Left kidney (tissue), 2 donors: ENCODE measurements around the gene LBHD2. TPM values are rescaled to one million over a fixed set of nuclear protein-coding genes. Genes with fewer than 3 reads are reported as not detected.
"Not testable (repeated sequence)": the region's sequence is repeated elsewhere in the genome, so short reads cannot be mapped to it uniquely, and the experiment has no call there.

ENCODE experiments used
- DNase-seq: peaks from one replicate; pipeline ENCODE4 v3.0.0-alpha.2; 2013
- polyA plus RNA-seq: library from polyadenylated mRNA; unstranded; fragments of 120-200 nt; gene quantifications from one replicate; pipeline ENCODE4 v1.2.1, GENCODE V29; 2013; ENCODE audit not compliant: insufficient read length

The LBHD2 gene
- polyA plus RNA-seq, 1 donor: not detected

DNA sequence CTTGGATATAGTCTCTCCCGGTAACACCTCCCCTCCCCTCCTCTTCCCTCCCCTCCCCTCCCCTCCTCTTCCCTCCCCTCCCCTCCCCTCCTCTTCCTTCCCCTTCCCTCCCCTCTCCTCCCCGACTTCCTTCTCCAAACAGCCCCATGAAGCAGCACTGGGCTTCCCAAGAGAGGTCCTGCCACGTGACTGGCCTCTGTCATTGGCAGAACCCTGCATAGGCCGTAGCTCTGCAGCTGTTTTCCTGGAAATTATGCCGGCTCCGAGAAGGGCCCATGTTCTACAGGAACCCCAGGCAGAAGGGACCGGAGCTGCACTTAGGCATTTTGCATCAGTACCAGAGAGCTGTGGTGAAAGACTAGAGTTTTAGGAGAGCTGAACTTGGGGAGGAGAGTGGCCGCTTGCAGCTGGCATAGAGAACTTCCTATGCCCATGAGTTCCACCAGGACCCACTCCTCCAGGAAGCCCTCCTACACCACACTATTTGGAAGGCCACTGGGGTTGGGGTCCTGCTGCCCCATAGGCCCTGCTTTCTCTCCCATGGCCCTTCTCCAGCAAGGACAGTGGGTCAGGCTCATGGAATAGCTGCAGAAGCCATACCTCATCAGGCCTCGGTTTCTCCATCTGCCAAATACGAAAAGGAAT is 34.1 kb downstream of the LBHD2 start:
- no peak for DNase-seq

- DNase-seq: no peak
Measured at GRCh38 chr14:103118663-103119404, 34.8 kb downstream of the LBHD2 start.

DNA sequence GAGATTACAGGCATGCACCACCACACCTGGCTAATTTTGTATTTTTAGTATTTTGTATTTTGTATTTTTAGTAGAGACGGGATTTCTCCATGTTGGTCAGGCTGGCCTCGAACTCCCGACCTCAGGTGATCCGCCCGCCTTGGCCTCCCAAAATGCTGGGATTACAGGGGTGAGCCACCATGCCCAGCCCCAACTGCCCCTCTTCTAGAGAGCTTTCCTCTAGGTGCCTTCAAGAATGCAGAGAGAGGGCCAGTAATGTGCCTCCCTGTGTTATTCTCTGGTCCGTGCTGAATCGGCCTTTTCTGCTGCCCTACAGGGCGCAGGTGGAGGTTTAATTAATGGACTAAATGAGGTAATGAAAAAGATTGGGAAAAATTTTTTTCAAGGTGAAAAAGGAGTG is 35.5 kb downstream of the LBHD2 start:
- DNase-seq: not testable (repeated sequence)

DNA sequence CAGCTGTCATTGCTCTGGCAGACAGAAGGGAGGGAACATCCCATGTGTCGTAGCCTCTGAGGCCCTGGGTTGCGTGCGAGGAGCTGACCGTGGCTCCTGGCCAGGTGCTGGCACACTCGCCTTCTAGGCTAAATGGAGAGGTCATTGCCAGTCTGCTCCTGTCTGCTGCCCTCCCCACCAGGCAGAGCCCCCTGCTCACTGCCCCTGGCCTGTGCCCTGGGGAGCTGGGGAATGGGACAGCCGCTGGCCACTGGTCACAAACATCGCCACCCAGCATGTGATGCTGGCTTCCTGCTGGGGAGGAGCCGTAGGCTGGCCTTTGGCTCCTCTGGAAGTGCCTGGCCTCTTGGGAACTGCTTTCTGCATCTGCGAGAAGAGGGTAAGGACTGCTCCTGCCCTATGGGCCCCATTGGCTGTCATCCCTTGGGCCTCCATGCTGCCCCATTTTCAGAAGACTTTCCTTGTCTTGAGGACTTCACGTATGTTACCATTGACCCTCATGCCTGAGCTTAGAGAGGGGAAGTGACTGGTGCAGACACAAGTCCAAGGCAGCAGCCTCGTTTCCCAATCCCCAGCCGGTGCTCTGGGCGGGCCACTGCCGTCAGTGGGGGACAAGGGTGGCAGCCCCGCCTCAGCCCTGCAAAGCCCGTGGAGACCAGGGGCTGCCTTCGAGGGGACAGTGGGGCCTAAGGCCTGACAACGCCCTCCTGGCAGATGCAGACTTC is 37.3 kb downstream of the LBHD2 start:
- no peak for DNase-seq

GRCh38 chr14:103121846-103122584 is 38.0 kb downstream of the LBHD2 start:
- peak; percentile 94 for DNase-seq

DNA sequence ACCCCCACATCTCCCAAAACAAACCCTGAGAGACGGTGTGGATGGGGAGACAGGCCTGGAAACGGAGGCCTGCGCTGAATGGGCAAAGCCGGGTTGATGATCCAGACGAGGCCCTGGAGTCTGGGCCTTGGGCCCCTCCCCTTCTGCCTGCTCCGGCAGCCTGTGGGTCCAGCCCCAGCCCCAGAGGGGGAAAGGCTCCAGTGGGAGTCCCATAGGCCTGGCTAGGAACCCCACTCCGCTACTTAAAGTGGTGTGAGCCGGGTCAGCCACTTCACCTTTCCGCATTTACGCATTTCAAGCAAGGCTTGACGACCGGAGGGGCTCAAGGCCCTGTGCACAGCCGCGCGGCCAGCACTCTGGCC is 38.6 kb downstream of the LBHD2 start:
- DNase-seq: no peak

- DNase-seq: no peak
Measured at GRCh38 chr14:103122947-103123633, 39.1 kb downstream of the LBHD2 start, which contains the start of gene TNFAIP2. TSS of gene TNFAIP2 (plus strand) at chr14:103123461. CDS start at chr14:103126458, 2,997 bp downstream.

GRCh38 chr14:103123634-103124500 is 39.9 kb downstream of the LBHD2 start:
- no peak for DNase-seq

- no peak for DNase-seq
Measured at GRCh38 chr14:103124501-103125001, 40.5 kb downstream of the LBHD2 start.

DNA sequence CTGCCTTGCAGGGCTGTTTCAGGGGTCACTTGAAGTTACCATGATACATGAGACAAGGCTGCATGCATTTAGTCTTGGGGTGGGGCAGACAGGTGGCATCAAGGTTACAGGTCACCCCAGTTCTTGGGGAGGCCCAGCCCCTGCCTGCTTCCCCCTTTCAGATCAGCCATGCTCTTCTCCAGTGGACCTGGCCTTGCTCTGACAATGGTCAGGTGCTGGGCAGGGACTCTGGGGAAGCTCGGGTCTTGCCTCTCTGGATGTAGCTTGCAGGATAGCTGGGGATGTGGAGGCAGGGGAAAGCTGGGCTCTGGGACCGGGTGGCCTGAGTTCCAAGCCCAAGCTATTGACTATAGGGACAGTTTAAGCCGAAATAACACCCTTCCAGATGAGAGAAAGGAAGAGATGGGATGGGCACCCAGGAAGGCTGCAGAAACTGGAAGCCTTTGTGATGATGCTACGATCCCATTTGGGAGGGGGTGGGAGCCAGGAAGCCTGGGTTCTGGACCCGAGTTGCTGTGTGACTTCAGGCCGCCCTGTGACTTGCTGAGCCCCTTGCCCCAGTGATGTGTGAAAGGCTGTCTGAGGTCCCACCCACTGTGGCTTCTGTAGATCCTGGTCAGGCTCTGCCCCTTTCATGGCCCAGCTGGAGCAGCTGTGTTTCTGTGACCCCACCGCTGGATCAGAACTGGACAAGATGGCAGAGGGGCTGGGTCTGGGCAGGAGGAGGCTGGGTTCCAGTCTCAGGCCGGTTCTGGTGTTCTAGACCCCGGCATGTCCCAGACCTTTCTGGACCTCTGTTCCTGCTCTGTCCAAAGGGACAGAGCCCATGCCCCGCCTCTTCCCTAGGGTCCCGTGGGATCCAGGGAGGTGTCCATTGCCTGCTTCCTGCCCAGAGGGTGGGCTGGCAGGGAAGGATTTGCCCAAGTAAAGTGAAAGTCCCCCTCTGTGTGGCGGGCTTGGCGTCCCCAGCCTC is 41.4 kb downstream of the LBHD2 start:
- DNase-seq: no peak

DNA sequence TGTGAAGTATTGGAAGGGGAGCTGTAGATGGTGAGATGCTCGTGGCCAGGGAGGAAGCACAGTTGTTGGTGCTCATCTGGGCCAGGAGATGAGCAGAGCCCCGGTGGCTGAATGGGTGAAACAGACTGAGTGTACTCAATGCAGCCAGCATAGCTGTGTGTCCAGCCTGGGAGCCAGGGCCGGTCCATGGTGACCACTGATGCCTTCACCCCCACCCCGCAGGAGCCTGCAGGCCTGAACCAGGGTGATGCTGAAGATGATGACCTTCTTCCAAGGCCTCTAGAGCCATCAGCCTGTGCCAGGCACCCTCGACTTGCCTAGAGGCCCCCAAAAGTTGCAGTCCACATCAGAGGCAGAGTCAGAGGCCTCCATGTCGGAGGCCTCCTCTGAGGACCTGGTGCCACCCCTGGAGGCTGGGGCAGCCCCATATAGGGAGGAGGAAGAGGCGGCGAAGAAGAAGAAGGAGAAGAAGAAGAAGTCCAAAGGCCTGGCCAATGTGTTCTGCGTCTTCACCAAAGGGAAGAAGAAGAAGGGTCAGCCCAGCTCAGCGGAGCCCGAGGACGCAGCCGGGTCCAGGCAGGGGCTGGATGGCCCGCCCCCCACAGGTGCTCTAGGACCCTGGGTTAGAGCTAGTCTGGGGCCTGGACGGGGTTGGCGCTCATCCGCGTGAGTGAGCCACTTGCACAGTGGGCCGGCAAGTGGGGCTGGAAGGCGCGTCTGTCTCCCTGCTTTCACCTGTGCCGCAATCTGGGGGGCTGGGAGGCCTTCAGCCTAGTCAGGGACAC is 42.3 kb downstream of the LBHD2 start:
- DNase-seq: no peak

GRCh38 chr14:103126873-103127304 is 42.9 kb downstream of the LBHD2 start:
- DNase-seq: peak; percentile 62

DNA sequence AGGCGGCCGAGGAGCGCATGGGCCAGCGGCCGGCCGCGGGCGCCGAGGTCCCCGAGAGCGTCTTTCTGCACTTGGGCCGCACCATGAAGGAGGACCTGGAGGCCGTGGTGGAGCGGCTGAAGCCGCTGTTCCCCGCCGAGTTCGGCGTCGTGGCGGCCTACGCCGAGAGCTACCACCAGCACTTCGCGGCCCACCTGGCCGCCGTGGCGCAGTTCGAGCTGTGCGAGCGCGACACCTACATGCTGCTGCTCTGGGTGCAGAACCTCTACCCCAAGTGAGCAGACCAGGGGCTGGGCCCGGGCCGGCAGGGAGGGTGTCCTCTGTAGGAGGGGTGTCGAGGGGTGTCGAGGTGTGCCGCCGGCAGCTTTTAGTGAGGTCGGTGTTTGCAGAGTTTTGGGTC is 43.3 kb downstream of the LBHD2 start:
- no peak for DNase-seq

DNA sequence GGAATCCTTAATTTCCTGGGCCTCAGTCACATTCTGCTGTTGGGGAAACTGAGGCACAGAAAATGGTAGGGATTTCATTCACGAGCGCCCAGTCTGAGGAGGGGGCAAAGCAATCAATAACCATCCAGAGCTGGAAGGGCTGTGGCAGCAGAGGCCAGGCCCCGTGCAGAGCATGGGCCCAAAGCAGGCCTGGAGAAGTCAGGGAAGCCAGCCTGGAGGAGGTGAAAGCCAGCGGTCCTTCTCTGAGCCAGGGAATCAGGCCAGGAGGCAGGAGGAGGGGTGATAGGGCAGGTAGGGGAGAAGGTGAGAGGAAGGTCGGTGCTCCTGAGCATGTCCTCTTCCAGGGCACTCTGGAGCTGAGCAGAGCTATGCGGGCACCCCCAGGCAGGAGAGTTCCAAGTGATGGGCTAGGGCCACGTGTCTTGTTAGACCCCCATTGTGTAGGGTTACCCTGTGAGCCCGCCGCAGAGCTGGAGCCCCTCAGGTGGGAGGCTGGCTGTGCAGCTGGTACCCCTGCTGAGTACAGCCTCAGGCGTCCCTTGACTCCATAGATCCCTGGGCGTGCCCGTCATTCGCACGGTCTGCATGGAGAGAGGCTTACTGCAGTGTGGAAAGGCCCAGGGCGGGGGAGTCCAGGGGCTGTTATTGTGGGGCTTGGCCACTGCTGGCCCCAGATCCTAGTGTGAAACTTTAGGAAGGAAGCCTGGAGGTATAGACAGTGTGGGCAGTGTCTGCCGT is 44.0 kb downstream of the LBHD2 start:
- no peak for DNase-seq

GRCh38 chr14:103128631-103129300 is 44.8 kb downstream of the LBHD2 start:
- DNase-seq: no peak

GRCh38 chr14:103129301-103130016 is 45.4 kb downstream of the LBHD2 start:
- no peak for DNase-seq
